Colonic mucosa (tissue), 4 donors: ENCODE results near the gene HORMAD2. TPM values are rescaled to one million over a fixed set of nuclear protein-coding genes. Genes with fewer than 3 reads are reported as not detected.

Experiments
- DNase-seq: peaks from one replicate; pipeline ENCODE4 v3.0.0-alpha.2; 2020
- H3K27ac ChIP-seq: fragments of 200-600 bp; one replicate; pipeline ENCODE4 v1.8.0; 2021
- H3K27me3 ChIP-seq: fragments of 200-600 bp; one replicate; pipeline ENCODE4 v1.8.0; 2021
- H3K36me3 ChIP-seq: fragments of 200-600 bp; one replicate; pipeline ENCODE4 v1.8.0; 2021
- H3K4me1 ChIP-seq: fragments of 200-600 bp; one replicate; pipeline ENCODE4 v1.8.0; 2021; ENCODE audit warnings: mild to moderate bottlenecking
- H3K4me3 ChIP-seq: fragments of 200-600 bp; one replicate; pipeline ENCODE4 v1.8.0; 2021
- H3K9ac ChIP-seq, 2 donors: one replicate each; pipeline ENCODE4 v1.7.0; 2013; ENCODE audit warnings: control low read depth in 2 of 2, low read depth in 2 of 2, low read length in 2 of 2
- H3K9me3 ChIP-seq: fragments of 200-600 bp; one replicate; pipeline ENCODE4 v1.8.0; 2021
- intact Hi-C: fragments of 100-400 bp; cut with DNase I; formaldehyde crosslinking; loops from one replicate; pipeline ENCODE4 v1.14.1; 2022
- total RNA-seq, 2 donors: library from RNA; stranded (reverse); fragmentation: NEBNext Ultra II Directional in 1 of 2; extraction: Animal tissue kit (Norgen Biotek cat#: 25700) in 1 of 2; gene quantifications; one replicate each; pipeline ENCODE4 v1.2.1, GENCODE V29; 2021
- TF ChIP-seq, protein P1 (sequence below): fragments of 200-600 bp; IDR thresholded peaks from one replicate; pipeline ENCODE4 v1.8.0; 2022; ENCODE audit warnings: antibody characterized with exemption, mild to moderate bottlenecking
- donor health status: healthy.
- donor health status: DM: no; HTN: no; CAD: no.
- donor health status: DM: no; HTN: no; CAD: no.

HORMAD2 gene, protein sequence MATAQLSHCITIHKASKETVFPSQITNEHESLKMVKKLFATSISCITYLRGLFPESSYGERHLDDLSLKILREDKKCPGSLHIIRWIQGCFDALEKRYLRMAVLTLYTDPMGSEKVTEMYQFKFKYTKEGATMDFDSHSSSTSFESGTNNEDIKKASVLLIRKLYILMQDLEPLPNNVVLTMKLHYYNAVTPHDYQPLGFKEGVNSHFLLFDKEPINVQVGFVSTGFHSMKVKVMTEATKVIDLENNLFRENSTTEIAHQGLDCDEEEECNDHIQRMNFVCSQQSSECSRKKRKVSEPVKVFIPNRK
- total RNA-seq: not detected

DNA sequence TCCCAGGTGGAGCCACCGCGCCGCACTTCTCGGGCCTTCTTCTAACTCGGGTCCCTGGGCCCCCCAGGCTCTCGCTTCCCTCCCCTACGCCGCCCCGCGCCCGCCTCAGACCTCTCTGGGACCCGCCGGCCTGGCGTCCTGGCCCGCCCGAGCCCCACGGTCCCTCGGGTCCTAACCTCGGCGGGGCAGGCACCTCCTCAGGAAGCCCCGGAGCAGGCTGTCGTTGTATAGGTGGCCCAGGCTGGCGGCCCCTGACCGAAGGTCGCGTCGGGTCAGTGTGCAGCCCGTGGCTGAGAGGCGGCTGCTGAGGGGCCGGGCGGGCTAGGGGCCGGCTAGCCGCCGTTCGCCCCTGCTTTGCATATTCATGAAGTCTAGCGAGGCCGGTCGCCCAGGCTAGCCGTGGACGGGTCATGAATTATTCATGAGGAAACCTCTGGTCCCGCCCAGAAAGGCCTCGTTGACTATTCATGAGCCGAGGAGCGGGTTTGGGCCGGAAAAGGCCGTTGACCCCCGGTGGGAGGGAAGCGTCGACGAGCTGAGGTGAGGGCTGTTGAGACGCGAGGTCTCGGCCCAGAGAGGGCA lies at the start of gene HORMAD2:
HORMAD2 (plus strand) TSS at position 513 of the 582 bp plus-strand sequence. CDS start 13,489 bp downstream, outside the sequence.
- H3K27me3 ChIP-seq: no peaks in the 10 kb centered on the region

DNA sequence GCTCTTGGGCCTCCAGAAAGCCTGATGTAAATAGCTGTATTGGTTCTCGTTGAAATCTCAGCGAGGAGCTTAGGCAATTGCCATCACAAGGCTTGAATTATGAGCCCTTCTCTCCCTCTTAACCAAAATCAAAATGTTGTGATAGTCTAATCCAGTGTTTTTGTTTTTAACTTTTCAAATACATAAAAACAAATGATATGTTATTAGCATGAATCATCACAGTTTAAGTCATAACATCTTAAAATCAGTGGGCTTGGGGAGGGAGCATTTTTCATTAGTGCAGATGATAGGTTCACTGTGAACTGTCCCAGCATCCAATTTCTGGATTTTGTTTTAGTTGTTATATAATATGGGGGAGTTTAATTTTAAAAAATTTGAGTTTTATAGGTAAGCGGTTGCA lies 48.9 kb upstream of the HORMAD2 start:
- no peaks in the 10 kb centered on the region for H3K27me3 ChIP-seq
- H3K4me3 ChIP-seq: no peak overlapping the region
- TF ChIP-seq, protein P1, sequence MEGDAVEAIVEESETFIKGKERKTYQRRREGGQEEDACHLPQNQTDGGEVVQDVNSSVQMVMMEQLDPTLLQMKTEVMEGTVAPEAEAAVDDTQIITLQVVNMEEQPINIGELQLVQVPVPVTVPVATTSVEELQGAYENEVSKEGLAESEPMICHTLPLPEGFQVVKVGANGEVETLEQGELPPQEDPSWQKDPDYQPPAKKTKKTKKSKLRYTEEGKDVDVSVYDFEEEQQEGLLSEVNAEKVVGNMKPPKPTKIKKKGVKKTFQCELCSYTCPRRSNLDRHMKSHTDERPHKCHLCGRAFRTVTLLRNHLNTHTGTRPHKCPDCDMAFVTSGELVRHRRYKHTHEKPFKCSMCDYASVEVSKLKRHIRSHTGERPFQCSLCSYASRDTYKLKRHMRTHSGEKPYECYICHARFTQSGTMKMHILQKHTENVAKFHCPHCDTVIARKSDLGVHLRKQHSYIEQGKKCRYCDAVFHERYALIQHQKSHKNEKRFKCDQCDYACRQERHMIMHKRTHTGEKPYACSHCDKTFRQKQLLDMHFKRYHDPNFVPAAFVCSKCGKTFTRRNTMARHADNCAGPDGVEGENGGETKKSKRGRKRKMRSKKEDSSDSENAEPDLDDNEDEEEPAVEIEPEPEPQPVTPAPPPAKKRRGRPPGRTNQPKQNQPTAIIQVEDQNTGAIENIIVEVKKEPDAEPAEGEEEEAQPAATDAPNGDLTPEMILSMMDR: no peak
- DNase-seq: no peak
- no peaks in the 10 kb centered on the region for H3K4me1 ChIP-seq
- H3K9me3 ChIP-seq: no peaks in the 10 kb centered on the region
- no peaks in the 10 kb centered on the region for H3K36me3 ChIP-seq
- H3K9ac ChIP-seq: no peak overlapping the region
- H3K27ac ChIP-seq: no peak overlapping the region
- intact Hi-C loops: no loop called here

More for the DNA sequence above, at the start of gene HORMAD2:
- no peaks in the 10 kb centered on the region for H3K9me3 ChIP-seq
- intact Hi-C loops: loop anchor here (10.0 kb wide), 1 partner anchor 385 kb away; no protein-coding TSS in a partner anchor
- DNase-seq: no peak
- H3K36me3 ChIP-seq: no peaks in the 10 kb centered on the region
- H3K27ac ChIP-seq: no peak within 1 kb of the TSS
- no peak within 1 kb of the TSS for H3K4me3 ChIP-seq
- TF ChIP-seq, protein P1: no peak
- H3K9ac ChIP-seq: no peak within 1 kb of the TSS
- H3K4me1 ChIP-seq: no peaks in the 10 kb centered on the region

DNA sequence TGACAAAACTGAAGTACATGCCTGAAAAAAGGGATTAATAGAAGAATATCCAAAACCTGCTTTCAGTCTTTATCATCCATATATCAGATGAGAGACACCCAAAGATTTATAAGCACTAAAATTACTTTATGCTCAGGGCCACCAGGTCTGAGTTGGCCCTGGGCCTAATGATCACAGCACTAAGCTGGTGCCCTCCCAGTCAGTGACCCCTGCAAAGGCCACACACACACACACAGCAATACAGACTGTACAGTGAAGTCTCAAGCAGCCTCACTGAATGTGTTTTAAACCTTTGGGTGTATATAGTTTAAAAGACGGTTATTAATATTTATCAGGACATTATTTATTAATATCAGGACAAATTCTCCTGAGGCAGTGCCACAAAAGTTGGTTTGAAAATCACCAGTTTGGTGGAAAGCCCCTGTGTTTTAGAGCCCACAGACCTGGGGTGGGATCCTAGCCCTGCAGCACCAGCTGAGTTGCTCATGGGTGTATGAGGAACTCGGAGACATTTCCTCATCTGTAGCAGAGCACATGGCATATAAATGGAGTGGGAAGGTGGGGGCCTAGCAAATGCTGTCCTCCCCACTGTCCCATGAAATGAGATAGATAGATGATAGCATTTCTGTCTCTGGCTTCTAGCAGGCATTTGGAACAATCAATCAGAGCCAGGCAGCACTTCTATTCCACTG lies 48.4 kb upstream of the HORMAD2 start:
- Histone ChIP-seq H3K9ac (no peak overlapping the region), H3K27ac (no peak overlapping the region), H3K4me1 (no peaks in the 10 kb centered on the region), H3K27me3 (no peaks in the 10 kb centered on the region), H3K4me3 (no peak overlapping the region), H3K36me3 (no peaks in the 10 kb centered on the region), H3K9me3 (no peaks in the 10 kb centered on the region)
- intact Hi-C loops: no loop called here
- TF ChIP-seq, protein P1: no peak
- DNase-seq: no peak

DNA sequence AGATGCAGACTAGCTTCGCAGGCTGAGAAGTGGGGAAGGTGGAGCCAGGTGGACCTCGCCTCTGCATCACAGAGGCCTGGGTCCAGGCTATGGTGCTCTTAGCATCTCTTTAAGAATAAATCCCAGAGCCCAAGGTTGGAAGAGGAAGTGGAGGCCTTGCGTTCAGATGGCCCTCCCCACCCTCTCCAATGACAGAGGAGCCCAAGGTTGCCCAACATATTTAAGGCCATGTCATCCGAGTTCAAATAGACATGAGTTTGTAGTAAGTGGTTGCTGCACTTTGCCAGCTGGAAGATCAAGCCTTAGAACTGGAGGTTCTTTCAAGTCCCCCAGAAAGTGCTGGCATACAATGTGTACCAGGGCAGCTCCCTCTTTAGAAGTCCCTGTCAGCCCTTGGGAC lies 47.1 kb upstream of the HORMAD2 start:
- TF ChIP-seq, protein P1: no peak
- DNase-seq: no peak
- H3K36me3 ChIP-seq: no peaks in the 10 kb centered on the region
- H3K4me1 ChIP-seq: no peaks in the 10 kb centered on the region
- H3K27ac ChIP-seq: no peak overlapping the region
- no peak overlapping the region for H3K4me3 ChIP-seq
- intact Hi-C loops: no loop called here
- H3K9me3 ChIP-seq: no peaks in the 10 kb centered on the region
- no peaks in the 10 kb centered on the region for H3K27me3 ChIP-seq
- no peak overlapping the region for H3K9ac ChIP-seq

DNA sequence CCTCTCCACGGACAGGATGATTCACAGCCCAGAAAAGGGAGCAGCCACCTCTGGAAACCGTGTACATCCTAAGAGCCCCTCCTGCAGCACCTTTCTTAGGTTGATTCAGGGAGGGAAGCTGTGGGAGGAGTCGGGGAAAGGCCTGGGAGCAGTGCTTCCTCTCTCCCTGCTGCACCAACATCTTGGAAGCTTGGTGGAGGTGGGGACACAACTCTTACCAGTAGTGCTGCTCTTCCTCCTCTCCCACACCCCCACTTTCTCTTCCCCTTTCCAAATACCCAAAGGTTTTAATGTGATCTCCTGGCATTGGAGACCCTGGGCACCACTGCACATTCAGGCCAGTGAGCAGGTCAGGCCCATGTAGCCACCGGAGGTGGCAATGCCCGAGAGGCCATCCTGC lies 46.4 kb upstream of the HORMAD2 start:
- TF ChIP-seq, protein P1: no peak
- Histone ChIP-seq H3K9ac (no peak overlapping the region), H3K27ac (no peak overlapping the region), H3K9me3 (no peaks in the 10 kb centered on the region), H3K36me3 (no peaks in the 10 kb centered on the region), H3K4me3 (no peak overlapping the region), H3K27me3 (no peaks in the 10 kb centered on the region), H3K4me1 (no peaks in the 10 kb centered on the region)
- intact Hi-C loops: no loop called here
- no peak for DNase-seq
